Measurements from ENCODE around the gene IRF9.

The IRF9 gene

DNA sequence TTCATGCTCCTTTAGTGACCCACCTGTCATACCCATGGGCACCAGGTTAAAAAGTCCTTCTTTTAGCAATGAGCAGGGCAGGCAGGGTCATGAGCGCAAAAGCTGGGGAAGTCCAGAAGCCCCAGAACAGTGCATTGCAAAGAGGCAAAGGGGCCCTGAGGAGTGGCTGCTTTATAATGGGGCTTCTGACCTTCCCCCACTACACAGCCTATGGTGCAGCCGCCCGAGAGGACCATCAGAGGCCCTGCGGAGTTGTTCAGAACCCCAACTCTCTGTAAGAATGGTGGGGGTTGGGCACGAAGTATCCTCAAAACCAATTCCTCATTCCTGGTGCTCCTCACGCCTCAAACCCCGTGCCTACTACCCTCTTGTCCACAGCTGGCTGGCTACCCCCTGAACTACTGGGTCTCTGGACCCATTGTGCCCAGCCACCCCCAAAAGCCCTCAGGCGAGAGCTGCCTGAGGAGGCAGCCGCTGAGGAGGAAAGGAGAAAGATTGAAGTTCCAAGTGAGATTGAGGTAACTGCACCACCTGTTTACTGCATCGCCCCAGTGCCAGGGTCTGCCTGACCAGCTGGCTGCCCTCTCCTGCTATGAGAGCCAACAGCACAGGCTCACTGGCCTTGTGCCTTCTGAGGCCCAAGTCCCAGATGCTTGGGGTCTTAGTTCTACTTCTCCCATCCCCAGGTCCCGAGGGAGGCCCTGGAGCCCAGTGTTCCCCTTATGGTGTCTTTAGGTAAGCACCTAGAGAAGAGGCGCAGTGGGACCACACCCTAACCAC is 17.5 kb downstream of the IRF9 start:
- no peak for DNase-seq (ENCODE audit: low spot score)

DNA sequence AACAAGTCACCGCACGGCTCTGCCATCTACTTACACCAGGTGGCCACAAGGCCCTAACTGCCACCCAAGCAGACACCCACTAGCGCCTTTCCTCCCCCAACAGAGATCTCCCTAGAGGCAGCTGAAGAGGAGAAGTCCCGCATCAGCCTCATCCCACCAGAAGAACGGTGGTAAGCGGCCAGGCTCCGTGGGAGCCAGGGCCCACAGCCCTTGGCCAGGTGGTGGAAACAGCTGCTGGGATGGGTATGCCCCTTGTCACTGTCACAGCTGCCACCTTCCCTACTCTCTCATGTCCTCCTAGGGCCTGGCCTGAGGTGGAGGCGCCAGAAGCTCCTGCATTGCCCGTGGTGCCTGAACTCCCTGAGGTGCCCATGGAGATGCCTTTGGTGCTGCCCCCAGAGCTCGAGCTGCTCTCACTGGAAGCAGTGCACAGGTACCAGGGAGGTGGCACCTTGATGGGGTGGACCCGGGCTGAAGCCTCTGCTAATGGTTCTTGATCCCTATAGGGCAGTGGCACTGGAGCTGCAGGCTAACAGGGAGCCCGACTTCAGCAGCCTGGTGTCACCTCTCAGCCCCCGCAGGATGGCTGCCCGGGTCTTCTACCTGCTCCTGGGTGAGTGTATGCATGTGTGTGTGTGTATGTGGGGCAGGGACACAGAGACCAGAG is 18.4 kb downstream of the IRF9 start:
- no peak for DNase-seq (ENCODE audit: low spot score)

DNA sequence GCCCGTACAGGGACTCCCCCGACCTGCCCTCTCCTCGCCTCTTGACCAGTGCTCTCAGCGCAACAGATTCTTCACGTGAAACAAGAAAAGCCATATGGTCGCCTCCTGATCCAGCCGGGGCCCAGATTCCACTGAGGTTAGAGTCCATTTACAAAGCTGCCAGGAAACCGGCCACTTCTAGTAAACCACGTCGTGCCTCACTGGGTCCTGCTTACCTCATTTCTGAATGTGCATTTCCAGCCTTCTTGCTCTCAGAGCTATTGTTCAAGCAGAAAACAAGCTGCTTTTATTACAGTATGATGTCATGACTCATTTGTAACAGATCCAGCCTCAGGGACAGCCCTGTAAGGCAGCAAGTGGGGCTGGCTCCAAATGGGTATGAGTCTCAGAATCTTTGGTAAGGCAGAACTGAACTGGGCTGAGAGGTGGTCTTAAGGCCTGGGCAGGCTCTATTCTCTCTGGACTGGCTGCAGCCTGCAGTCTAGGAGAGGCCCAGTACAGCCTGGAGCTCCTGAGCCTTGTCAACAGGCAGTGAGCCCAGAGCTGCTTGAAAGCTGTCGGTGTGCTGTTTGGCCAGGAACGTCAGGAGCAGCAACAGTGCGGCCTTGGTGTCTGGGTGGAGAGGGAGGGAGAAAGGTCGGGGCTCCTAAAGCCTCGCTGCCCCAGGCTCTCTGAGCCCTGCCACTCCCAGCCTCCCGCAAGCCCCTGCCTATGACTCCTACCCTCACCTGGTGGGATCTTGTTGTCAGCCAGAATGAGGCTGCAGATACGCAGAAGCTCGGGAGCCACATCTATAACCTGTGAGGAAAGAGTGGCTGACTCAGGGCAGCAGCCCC is 19.1 kb downstream of the IRF9 start:
- peak; percentile 91 for DNase-seq (ENCODE audit: low spot score)

DNA sequence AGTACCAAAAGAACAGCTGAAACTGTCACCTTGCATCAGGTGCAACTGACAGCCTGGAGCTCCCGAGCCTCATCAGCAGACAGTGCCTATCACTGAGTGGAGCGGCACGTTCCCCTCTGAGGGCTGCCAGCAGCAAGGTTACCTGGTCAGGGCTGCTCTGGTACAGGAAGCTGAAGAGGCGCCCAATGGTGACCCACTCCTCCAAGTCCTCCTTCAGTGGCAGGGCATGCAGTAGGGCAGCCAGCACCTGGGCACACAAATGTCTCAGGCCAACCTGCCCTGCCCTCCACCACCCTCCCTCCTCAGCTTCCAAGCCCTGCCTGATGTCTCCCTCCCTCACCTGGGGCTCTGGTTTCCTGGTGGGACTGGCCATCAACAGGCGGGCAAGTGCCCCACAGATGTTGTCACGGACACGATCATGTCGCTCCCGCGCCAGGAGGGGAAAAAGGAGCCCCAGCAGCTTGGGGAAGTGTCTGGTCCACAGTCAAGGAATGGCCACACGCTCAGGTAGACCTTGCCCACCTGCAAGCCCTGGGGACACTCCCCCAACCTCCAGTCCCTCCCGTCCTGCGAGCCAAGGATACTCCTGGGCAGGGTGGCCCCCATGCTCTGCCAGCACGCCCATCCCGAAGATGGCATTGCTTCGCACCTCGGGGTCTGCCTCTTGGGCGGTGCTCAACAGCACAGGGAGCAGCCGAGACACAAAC is 20.5 kb downstream of the IRF9 start:
- DNase-seq (ENCODE audit: low spot score) = no peak

DNA sequence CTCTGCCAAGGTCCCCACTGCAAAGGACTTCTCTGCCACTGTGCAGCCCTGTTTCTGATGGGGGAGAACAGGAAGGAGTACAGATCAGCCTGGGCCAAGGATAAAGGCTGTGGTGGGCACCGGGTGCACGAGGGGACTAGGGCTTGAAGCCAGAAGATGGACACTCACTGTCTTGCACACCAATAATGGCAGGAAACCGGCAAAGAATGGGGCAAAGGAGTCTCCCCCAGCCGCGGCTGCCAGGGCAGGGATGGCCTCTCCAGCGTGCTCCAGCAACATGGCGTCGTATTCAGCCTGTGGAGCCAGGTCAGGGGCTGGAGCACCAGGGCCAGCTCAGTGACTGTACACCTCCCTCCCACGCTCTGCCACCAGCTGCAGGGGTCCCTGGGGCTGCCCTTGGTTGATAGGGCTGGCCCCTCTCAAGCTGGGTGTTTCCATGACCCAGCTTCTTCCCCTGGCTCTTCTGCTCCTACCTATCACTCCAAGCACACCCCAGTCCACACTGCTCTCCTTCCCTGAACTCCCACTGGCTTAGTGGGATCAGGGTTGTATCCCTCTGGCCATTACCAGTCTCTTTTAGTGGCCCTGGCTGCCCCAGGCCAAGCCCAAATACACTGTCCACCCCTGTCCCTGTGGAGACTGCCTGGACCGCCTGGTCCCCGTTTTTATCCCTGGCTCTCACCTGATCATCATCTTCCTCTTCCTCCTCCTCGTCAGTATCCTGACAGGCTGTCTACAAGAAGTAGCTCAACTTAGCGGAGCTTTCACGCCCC is 21.2 kb downstream of the IRF9 start:
- no peak for DNase-seq (ENCODE audit: low spot score)

DNA sequence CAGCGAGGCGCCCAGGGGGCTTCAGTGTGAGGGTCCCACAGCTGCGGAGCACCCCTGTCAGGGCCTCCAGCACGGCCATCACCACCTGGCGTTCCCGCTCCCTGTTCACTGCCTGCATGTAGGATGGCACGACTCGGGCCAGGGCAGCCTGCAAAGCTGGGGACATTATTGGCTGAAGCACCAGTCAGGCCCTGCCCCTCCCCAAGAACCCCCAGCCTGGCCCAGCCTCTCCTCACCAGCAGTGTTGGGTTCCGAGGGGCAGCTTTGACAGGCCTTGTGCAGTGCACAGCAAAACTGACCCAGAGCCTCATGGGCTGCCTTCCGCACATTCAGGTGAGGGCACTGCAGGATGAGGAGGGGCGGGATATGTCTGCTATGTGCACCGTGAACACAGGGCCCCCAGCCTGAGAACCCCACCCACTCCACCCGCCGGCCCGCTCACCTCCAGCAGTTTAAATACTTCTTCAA is 22.0 kb downstream of the IRF9 start:
- DNase-seq (ENCODE audit: low spot score) = no peak

DNA sequence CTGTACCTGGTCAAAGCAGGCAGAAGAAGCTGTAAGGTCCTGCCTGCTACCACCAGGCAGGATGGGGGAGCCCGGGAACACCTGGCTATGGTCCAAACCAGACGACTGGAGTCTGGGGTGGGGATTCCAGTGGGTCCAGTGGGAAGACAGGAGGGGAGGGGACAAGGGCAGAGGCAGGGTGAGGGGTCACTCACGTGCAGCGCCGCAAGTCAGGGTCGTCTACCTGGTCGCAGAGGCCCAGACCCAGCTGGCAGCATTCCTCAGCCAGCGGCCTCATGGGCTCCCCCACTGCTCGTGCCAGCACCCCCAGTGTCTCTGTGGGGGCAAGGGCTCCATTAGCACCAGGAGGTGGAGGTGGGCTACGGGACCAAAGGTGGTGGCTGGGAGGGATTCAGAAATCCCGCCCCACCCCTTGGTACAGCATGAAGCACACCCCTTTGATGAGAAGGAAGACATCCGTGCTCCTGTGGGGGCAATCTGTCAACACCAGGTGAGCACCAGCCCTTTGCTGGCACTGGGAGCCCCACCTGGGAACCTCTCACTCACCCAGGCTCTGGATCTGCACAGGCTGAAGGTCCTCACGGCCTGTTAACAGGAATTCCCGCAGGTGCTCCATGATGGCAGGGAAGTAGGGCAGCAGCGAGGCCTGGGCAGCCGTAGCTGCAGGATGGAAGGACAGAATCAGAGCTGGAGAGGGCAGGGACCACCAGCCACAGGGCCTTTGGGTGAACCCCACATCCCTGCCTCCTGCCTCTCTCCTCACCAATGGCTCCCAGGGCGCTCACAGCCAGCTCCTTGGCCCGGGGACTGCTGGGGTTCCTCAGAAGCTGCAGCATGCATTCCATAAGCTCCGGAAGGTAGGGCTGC is 23.3 kb downstream of the IRF9 start:
- DNase-seq (ENCODE audit: low spot score) = no peak

DNA sequence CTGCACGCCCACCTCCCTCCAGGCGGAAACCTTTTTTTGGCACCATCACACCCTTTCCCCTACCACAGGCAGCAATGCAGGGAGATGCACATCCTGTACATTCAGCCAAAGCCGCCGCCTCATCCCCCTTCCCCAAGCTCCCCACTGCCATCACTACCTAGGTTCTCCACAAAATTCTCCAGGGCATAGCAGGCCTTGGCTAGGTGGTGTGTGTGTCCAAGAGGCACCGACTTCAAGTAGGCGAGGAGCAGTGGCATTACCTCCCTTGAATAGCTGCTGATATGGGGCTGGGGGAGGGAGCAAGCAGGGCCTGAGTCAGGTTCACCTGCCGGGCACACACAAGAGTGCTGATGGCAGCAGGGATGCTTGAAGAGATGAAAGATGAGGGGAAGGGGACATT is 24.0 kb downstream of the IRF9 start:
- DNase-seq (ENCODE audit: low spot score) = no peak

DNA sequence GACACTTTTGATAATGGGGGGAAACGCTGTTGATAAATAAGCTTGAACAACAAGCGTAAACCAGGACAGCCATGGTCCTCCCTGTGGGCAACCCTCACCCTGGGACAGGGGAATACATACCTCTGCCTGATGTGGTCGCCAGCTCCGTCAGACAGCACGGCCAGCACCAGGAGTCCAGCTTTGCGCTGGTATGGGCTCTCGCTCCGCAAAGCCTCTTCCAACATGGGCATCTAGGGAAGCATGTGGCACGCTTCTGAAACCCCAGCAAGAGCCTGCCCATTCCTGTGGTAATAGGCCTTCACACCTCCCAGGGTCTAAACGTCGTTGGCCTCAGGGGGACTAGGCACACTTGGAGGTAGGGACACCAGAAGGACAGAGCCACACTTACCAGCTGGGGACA is 24.7 kb downstream of the IRF9 start:
- no peak for DNase-seq (ENCODE audit: low spot score)

DNA sequence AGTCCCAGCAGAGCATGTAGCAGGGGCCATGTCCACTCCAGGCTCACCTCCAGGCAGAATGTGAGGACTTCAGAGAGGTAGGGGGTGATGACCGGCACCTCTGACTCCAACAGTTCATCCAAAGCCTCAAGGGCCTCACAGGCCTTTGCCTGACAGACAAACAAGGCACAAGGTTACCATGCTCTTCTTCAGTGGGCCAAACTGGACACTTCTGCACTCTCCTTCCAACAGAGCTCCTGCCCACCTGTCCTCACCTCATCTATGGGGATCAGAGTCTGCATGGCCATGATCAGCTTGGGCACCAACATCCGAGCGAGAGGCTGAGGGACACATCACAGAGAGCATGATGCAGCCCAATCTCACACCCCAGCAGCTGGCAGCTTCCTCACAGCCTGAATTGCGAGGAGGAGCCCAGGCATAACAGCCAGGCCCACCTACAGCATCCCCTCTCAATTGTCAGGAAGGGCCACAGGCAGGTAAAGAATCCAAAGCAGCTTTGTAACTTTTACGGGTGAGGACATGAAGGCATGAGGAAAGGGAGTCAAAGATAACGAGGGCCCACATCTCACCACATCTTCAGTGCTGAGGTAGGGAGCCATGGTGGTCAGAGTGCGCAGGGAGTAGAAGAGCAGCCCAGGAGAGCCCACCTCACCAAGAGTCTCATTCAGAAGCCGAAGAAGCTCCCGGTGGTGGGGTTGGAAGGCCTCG is 25.9 kb downstream of the IRF9 start:
- DNase-seq (ENCODE audit: low spot score) = no peak

DNA sequence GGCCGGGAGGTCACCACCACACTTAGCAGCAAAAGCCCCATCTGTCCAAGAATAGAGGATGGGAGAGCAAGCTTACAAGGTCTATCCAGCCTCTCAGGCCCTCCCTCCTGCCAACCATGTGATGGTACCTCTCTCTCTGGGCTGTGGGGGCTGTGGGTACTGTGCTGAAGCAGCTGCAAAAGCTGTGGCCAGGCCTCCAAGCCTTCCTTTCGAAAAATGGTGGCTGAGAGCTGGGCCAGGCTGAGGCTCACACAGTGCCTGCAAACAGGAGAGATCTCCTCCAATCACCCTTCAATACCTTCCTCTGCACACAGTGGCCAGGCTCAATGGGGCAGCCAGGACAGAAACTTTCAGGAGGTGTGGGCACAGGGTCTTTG is 26.5 kb downstream of the IRF9 start:
- no peak for DNase-seq (ENCODE audit: low spot score)

DNA sequence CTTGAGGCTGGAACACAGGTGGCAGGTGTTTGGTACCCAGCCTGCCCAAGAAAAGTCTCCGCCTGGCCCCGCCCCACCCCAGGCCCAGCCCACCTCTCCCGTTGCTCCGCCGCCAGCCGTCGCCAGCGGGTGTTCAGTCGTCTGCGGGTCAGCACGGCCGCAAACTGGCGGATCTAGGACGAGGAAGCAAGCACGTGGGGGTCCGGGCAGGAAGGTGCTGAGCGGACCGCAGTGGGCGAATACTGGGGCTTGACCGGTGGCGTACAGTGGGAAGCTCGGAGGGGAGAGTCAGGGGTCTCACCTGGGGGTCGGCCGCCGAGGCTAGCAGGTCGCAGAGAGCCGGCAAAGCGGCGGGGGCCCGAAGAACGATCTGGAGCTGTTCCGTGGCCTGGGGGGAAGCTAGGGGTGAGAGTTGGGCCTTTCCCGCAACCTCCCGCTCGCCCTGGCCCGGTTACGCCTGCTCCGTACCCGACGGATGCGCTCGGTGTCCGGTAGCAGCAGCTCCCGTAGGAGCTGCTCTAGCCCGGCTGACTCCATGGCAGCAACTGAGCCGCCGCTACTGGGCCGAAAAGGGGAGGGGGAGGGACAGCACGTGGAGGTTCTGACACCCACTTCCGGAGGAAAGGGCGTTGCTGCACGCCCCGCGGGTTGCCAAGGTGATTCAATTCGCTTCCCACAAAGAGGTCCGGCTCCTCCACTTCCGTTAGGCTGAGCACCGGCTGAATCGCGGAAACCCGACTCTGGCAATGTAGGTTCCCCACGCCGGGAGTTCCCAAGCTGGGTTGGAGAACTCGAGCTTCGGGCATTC is 27.4 kb downstream of the IRF9 start, which contains the start of gene IPO4:
Gene IPO4, minus strand, starts transcription at position 566 of the 808 bp plus-strand sequence. Its CDS starts 29 bp downstream, at position 537.
- peak; percentile 93 for DNase-seq (ENCODE audit: low spot score)

DNA sequence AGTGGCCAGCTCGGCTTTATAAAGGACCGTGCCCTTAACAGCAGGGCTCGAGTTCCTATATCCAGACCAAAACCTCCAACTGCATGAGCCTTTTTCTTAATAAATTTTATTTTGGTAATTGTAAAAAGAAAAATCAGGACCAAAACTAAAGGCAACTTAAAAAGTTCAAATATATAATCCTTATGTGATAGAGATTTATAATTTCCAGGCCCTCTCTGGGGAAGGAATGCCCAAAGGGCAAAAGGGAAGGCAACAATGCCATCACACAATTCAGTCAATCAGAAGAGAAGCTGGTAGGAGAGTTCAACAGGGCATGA is 28.0 kb downstream of the IRF9 start:
- DNase-seq (ENCODE audit: low spot score) = no peak

DNA sequence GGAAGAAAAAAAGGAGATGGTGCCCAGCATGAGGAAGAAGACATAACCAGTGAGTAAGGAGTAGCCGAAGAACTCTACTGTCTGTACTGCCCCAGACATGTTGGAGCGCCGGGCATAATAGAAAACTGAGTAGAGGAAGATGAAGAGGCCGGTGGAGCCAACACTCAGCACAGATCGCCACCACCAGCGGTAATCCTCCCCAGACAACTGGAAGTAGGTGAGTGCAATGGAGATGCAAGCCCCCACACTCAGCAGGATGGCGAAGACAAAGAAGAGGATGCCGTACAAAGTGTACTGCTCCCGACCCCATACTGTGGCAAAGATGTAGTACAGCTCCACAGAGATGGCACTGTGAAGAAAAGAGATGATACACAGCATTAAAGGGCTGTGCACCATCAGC is 28.4 kb downstream of the IRF9 start:
- DNase-seq (ENCODE audit: low spot score) = no peak

DNA sequence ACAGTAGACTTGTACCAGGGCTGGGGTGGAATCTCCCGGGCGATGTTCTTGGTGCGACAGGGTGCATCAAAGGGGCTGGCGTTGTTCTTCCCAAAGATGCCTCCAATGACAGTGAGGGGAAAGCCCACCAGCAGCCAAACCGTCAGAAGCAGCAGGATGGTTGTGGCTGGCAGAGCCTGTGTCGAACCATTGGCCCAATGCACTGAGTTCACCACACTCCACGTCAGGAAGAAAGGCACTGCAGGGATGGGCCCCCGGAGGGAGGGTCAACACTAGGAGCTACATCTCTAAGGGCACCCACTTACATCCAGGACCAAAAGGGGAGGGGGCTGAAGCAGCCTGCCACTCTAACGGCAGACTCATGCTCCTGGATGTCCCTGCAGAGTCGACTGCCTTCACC is 29.4 kb downstream of the IRF9 start:
- no peak for DNase-seq (ENCODE audit: low spot score)

DNA sequence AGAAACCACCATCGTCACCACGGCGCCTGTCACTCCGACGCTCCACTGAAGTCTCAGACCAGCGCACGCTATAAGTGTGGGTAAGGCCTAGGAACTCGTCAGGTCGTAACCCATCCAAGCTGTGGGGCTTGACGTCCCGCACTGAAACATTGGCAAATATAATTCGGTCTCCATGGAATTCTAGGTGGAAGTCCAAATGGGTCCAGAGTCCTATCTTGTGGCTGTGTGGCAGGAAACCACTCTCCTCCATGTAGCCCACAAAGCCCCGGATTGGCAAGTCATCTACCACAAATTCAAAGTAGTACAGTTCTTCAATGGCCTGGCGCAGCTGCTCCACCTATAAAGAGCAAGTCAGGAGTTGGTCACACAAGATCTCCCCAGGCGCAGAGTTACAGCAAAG is 31.9 kb downstream of the IRF9 start:
- DNase-seq (ENCODE audit: low spot score) = no peak

DNA sequence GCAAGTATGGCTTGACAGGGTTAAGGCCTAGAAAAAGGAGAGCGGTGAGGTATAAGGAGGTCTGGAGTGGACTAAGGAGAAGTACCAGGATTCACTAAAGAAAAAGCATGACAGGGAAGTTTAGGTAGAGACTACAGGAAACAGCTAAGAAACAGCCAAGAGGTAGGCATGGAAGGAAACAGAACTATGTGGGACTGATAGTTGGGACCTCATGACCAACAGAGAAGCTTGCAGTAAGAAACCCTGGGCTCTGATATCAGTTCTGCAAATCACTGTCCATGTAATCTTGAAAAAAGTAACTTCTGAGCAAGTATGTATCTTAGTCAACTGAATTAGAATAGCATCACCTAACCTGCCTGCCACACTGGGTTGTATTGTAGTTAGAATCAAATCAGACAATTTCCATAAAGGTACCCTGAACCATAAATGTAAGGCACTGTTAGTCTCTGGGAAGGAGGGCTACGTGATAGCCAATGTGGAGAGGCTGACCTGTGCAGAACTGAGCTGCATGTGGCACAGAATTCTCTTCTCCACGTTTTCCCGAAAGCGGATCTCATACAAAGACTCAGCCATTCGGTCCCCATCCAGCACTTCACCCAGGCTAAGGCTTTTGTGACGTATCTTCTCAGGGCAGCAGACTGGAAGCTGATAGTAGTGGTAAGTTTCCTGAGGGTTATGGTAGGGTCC is 33.3 kb downstream of the IRF9 start:
- DNase-seq (ENCODE audit: low spot score) = no peak

DNA sequence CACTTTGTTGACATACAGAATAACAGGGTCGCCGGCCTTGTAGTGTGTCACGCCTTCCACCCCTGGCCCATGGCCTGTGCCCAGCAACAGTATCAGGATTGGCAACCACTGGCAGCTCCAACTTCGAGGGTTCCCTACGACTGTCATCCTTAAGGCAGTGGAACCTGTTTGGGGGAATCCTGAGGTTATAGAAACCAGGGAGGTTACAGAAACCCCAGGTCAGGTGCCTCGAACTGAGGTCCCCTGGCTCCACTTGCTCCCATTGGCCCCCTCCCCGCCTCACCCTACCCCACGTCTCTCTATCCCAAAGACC is 33.8 kb downstream of the IRF9 start:
- DNase-seq (ENCODE audit: low spot score) = no peak

Measured in pons (tissue), 1 donor.